GM23338 (cell line): ENCODE measurements around the gene GPATCH8. TPM values are rescaled to one million over a fixed set of nuclear protein-coding genes. Genes with fewer than 3 reads are reported as not detected.

Experiments
- ATAC-seq: fragments of 200-7000 bp; cut with Tn5 transposase; 3 replicates; pipeline ENCODE4 v1.9.1; 2020
- DNase-seq: peaks from one replicate; pipeline ENCODE4 v3.0.0-alpha.2; 2015; ENCODE audit warnings: low spot score
- H2AFZ ChIP-seq: fragments of 200-600 bp; sonication (generic); 2 replicates; pipeline ENCODE4 v1.8.0; 2016; ENCODE audit warnings: antibody characterized with exemption, mild to moderate bottlenecking, moderate library complexity
- H3F3A ChIP-seq: fragments of 200-600 bp; sonication (generic); replicated peaks from 2 replicates; pipeline ENCODE4 v1.8.0; 2017; ENCODE audit warnings: antibody characterized with exemption, mixed run types, low read depth
- H3K27ac ChIP-seq: fragments of 200-600 bp; sonication (generic); 2 replicates; pipeline ENCODE4 v1.6.1; 2016; ENCODE audit warnings: low read depth
- H3K27me3 ChIP-seq: fragments of 200-600 bp; sonication (generic); 2 replicates; pipeline ENCODE4 v1.8.0; 2016; ENCODE audit warnings: mild to moderate bottlenecking, mixed run types, moderate library complexity; ENCODE audit not compliant: insufficient read depth
- H3K36me3 ChIP-seq: fragments of 200-600 bp; sonication (generic); 2 replicates; pipeline ENCODE4 v1.8.0; 2016; ENCODE audit warnings: mild to moderate bottlenecking; ENCODE audit not compliant: insufficient read depth
- H3K4me1 ChIP-seq: fragments of 200-600 bp; sonication (generic); 2 replicates; pipeline ENCODE4 v1.8.0; 2016; ENCODE audit warnings: mild to moderate bottlenecking, moderate library complexity; ENCODE audit not compliant: insufficient read depth
- H3K4me2 ChIP-seq: fragments of 200-600 bp; sonication (generic); 2 replicates; pipeline ENCODE4 v1.7.1; 2017; ENCODE audit warnings: mixed run types
- H3K4me3 ChIP-seq: fragments of 200-600 bp; sonication (generic); 2 replicates; pipeline ENCODE4 v1.6.1; 2016; ENCODE audit warnings: mixed run types
- H3K79me2 ChIP-seq: fragments of 200-600 bp; sonication (generic); replicated peaks from 2 replicates; pipeline ENCODE4 v1.8.0; 2017; ENCODE audit warnings: mild to moderate bottlenecking; ENCODE audit not compliant: insufficient read depth
- H3K9me2 ChIP-seq: fragments of 200-600 bp; sonication (generic); 2 replicates; pipeline ENCODE4 v1.8.0; 2017; ENCODE audit not compliant: insufficient read depth
- H4K20me1 ChIP-seq: fragments of 200-600 bp; sonication (generic); replicated peaks from 2 replicates; pipeline ENCODE4 v1.8.0; 2017; ENCODE audit warnings: mild to moderate bottlenecking; ENCODE audit not compliant: insufficient read depth
- H3K27ac Mint-ChIP-seq: 2 replicates; pipeline ENCODE4 v1.8.0; 2020; ENCODE audit warnings: inconsistent platforms, mild to moderate bottlenecking, moderate library complexity, mixed read lengths
- H3K27me3 Mint-ChIP-seq: 3 replicates; pipeline ENCODE4 v1.8.0; 2022; ENCODE audit warnings: low read depth, mild to moderate bottlenecking, moderate library complexity, mixed read lengths, inconsistent platforms; ENCODE audit not compliant: insufficient read depth, poor library complexity
- H3K36me3 Mint-ChIP-seq: 3 replicates; pipeline ENCODE4 v1.8.0; 2021; ENCODE audit warnings: low read depth, mild to moderate bottlenecking, inconsistent platforms, moderate library complexity, mixed read lengths
- H3K4me1 Mint-ChIP-seq: 3 replicates; pipeline ENCODE4 v1.8.0; 2020; ENCODE audit warnings: mild to moderate bottlenecking, inconsistent platforms, mixed read lengths
- H3K4me3 Mint-ChIP-seq: 3 replicates; pipeline ENCODE4 v1.8.0; 2021; ENCODE audit warnings: moderate library complexity, mild to moderate bottlenecking, inconsistent platforms, mixed read lengths
- H3K9me3 Mint-ChIP-seq: 3 replicates; pipeline ENCODE4 v1.8.0; 2020; ENCODE audit warnings: moderate library complexity, mild to moderate bottlenecking, inconsistent platforms, mixed read lengths
- polyA plus RNA-seq: library from polyadenylated mRNA; unstranded; fragments of >200 nt; fragmentation: Nextera tagmentation; extraction: Ambion mirVana; gene quantifications from 2 replicates; pipeline ENCODE4 v1.2.1, GENCODE V29; 2016
- total RNA-seq: library from RNA; depleted of rRNA; stranded (reverse); fragments of >200 nt; shearing (Covaris generic); gene quantifications from 2 replicates; pipeline ENCODE4 v1.2.3, GENCODE V29; 2014
- TF ChIP-seq, protein P1 (sequence below): fragments of 250-450 bp; sonication (Bioruptor Pico); IDR thresholded peaks from 2 replicates; pipeline ENCODE4 v1.5.0; 2020; ENCODE audit warnings: mild to moderate bottlenecking, moderate library complexity
- TF ChIP-seq, protein P2 (sequence below): IDR thresholded peaks from one replicate; pipeline ENCODE4 v1.6.1; 2018; ENCODE audit warnings: antibody characterized with exemption; ENCODE audit not compliant: unreplicated experiment

GPATCH8 gene
- total and polyA plus RNA-seq, 2 experiments from 2014 or later: 44.4 to 76.5 TPM

DNA sequence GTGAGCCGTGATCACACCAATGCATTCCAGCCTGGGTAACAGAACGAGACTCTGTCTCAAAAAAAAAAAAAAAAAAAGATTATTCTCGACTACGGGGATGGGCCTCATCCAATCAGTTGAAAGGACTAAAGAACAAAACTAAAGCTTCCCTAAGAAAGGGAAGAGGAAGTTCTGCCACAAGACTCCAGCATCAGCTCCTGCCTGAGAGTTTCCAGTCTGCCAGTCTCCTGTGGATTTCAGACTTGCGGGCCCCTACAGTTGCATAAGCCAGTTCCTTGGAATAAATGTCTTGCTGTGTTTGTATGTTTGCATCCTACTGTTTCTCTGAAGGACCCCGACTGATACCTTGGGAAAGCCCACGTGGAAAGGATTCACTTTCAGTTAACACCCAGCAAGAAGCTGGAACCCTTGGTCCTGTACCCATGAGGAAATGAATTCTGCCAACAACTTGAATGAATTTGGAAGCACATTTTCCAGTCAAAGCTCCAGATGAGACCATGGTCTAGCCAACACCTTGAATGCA, 27.8 kb upstream of the GPATCH8 start:
- no peaks in the 10 kb centered on the region for H4K20me1 ChIP-seq
- no peak overlapping the region for H3K27ac Mint-ChIP-seq
- peaks cover 7% of the 10 kb centered on the region; the same call in 1 of the 2 replicates for H3F3A ChIP-seq
- peaks cover 12% of the 10 kb centered on the region for H3K4me1 Mint-ChIP-seq
- peaks cover 6% of the 10 kb centered on the region; the same call in 2 of the 3 replicates for H3K36me3 Mint-ChIP-seq
- H3K27ac ChIP-seq: no peak overlapping the region
- H3K4me3 Mint-ChIP-seq: no peak overlapping the region
- H3K4me1 ChIP-seq: peaks cover 4% of the 10 kb centered on the region; the same call in 1 of the 2 replicates
- H3K4me2 ChIP-seq: no peak overlapping the region
- no peaks in the 10 kb centered on the region for H3K9me2 ChIP-seq
- H3K79me2 ChIP-seq: no peaks in the 10 kb centered on the region
- TF ChIP-seq, protein P1, sequence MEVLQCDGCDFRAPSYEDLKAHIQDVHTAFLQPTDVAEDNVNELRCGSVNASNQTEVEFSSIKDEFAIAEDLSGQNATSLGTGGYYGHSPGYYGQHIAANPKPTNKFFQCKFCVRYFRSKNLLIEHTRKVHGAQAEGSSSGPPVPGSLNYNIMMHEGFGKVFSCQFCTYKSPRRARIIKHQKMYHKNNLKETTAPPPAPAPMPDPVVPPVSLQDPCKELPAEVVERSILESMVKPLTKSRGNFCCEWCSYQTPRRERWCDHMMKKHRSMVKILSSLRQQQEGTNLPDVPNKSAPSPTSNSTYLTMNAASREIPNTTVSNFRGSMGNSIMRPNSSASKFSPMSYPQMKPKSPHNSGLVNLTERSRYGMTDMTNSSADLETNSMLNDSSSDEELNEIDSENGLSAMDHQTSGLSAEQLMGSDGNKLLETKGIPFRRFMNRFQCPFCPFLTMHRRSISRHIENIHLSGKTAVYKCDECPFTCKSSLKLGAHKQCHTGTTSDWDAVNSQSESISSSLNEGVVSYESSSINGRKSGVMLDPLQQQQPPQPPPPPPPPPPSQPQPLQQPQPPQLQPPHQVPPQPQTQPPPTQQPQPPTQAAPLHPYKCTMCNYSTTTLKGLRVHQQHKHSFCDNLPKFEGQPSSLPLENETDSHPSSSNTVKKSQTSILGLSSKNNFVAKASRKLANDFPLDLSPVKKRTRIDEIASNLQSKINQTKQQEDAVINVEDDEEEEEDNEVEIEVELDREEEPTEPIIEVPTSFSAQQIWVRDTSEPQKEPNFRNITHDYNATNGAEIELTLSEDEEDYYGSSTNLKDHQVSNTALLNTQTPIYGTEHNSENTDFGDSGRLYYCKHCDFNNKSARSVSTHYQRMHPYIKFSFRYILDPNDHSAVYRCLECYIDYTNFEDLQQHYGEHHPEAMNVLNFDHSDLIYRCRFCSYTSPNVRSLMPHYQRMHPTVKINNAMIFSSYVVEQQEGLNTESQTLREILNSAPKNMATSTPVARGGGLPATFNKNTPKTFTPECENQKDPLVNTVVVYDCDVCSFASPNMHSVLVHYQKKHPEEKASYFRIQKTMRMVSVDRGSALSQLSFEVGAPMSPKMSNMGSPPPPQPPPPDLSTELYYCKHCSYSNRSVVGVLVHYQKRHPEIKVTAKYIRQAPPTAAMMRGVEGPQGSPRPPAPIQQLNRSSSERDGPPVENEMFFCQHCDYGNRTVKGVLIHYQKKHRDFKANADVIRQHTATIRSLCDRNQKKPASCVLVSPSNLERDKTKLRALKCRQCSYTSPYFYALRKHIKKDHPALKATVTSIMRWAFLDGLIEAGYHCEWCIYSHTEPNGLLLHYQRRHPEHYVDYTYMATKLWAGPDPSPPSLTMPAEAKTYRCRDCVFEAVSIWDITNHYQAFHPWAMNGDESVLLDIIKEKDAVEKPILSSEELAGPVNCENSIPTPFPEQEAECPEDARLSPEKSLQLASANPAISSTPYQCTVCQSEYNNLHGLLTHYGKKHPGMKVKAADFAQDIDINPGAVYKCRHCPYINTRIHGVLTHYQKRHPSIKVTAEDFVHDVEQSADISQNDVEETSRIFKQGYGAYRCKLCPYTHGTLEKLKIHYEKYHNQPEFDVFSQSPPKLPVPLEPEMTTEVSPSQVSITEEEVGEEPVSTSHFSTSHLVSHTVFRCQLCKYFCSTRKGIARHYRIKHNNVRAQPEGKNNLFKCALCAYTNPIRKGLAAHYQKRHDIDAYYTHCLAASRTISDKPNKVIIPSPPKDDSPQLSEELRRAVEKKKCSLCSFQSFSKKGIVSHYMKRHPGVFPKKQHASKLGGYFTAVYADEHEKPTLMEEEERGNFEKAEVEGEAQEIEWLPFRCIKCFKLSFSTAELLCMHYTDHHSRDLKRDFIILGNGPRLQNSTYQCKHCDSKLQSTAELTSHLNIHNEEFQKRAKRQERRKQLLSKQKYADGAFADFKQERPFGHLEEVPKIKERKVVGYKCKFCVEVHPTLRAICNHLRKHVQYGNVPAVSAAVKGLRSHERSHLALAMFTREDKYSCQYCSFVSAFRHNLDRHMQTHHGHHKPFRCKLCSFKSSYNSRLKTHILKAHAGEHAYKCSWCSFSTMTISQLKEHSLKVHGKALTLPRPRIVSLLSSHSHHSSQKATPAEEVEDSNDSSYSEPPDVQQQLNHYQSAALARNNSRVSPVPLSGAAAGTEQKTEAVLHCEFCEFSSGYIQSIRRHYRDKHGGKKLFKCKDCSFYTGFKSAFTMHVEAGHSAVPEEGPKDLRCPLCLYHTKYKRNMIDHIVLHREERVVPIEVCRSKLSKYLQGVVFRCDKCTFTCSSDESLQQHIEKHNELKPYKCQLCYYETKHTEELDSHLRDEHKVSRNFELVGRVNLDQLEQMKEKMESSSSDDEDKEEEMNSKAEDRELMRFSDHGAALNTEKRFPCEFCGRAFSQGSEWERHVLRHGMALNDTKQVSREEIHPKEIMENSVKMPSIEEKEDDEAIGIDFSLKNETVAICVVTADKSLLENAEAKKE (CRISPR knock-in tag): no peak
- TF ChIP-seq, protein P2, sequence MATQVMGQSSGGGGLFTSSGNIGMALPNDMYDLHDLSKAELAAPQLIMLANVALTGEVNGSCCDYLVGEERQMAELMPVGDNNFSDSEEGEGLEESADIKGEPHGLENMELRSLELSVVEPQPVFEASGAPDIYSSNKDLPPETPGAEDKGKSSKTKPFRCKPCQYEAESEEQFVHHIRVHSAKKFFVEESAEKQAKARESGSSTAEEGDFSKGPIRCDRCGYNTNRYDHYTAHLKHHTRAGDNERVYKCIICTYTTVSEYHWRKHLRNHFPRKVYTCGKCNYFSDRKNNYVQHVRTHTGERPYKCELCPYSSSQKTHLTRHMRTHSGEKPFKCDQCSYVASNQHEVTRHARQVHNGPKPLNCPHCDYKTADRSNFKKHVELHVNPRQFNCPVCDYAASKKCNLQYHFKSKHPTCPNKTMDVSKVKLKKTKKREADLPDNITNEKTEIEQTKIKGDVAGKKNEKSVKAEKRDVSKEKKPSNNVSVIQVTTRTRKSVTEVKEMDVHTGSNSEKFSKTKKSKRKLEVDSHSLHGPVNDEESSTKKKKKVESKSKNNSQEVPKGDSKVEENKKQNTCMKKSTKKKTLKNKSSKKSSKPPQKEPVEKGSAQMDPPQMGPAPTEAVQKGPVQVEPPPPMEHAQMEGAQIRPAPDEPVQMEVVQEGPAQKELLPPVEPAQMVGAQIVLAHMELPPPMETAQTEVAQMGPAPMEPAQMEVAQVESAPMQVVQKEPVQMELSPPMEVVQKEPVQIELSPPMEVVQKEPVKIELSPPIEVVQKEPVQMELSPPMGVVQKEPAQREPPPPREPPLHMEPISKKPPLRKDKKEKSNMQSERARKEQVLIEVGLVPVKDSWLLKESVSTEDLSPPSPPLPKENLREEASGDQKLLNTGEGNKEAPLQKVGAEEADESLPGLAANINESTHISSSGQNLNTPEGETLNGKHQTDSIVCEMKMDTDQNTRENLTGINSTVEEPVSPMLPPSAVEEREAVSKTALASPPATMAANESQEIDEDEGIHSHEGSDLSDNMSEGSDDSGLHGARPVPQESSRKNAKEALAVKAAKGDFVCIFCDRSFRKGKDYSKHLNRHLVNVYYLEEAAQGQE: no peak
- peaks cover 14% of the 10 kb centered on the region for H3K27me3 Mint-ChIP-seq
- H3K9me3 Mint-ChIP-seq: peaks cover 21% of the 10 kb centered on the region
- H3K4me3 ChIP-seq: no peak overlapping the region
- H3K27me3 ChIP-seq: peaks cover 23% of the 10 kb centered on the region
- H3K36me3 ChIP-seq: no peaks in the 10 kb centered on the region
- DNase-seq (no peak), ATAC-seq (no peak)
- no peak overlapping the region for H2AFZ ChIP-seq
